Measurements from ENCODE around the gene PPP1R1B.

DNA sequence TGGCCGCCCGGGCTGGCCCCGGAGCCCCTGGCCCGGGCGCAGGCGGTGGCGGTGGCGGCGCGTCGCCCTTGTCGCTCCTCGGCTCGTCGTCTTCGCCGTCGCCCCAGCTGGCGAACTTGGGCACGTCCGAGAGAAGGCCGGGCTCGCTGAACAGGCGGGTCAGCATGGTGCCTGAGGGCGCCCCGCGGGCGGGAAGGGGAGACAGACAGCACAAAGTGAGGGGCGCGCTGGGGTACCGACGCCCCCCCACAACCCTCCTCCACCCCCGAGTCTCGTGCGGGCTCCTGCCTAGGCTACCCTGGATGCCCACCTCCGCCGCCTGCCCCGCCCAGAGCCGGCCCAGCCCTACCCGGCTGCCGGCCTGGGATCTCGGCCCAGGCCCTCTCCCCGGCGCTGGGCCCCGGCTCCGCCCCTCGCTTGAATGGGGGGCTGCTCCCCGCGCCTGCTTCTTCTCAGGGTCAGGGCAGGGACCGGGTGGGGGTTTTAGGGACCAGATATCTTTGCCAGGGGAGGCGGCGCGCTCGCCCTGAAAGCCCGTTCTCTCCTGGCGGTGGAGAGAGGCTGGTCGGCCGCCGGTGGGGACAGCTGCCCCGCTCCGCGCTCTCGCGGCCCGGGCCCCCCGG is 20.2 kb upstream of the PPP1R1B start:
- TF ChIP-seq POLR2A (IDR thresholded peaks at IDR 0.05; ENCODE audit: low read depth, low read length) (no peak), CTCF (conservative IDR thresholded peaks at IDR 0.05; ENCODE audit: low read depth, low read length) (no peak), CEBPB (IDR thresholded peaks at IDR 0.05; ENCODE audit: low read depth, low read length) (no peak)
